Stimulated activated CD4-positive, alpha-beta T cell treated with anti-CD3 and anti-CD28 coated beads, Interleukin-12 subunit alpha, Interleukin-12 subunit beta, amount 100 ng/mL, for 24 hours (primary cell): ENCODE measurements around the gene PRKACB.
"Not testable (repeated sequence)": the region's sequence is repeated elsewhere in the genome, so short reads cannot be mapped to it uniquely, and the experiment has no call there.

ENCODE experiments used
- DNase-seq, 2 experiments: peaks; one replicate each; pipeline ENCODE4 v3.0.0-alpha.2; 2020; ENCODE audit warnings: low read depth in 2 of 2

The PRKACB gene

DNA sequence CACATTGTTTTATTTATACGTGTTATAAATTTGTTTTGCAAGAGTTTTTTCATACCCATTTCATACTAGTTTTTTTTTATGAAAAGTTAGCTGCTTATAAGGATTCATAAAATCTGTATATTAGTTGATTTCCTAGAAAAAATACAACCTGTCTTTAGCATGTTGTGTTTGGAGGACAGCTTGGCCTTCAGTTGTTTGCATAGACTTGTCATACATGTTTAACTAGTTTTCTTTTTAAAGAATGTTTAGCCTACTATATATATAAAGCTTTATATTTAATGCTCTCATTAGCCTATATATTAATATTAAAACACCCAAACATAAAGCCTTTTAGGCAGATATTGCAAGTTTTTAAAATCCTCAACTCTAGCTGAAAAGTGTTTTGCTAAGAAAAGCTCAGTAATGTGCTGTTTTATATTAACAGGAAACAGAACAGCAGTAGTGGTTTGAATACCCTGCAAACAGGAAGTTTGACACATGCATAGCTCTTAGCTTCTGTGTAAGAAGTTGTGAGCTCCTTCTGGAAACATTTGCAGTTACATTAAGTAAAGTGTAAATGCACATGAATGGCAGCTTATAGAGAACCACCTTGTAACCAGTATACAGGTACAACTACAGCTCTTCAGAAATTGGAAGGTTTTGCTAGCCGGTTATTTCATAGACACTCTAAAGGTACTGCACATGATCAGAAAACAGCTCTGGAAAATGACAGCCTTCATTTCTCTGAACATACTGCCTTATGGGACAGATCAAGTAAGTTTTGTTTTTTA, at the start of gene PRKACB:
Gene PRKACB (plus strand): TSS at position 476 of the 770 bp plus-strand sequence. CDS start 91 bp downstream, at position 567.
- DNase-seq: no peak

DNA sequence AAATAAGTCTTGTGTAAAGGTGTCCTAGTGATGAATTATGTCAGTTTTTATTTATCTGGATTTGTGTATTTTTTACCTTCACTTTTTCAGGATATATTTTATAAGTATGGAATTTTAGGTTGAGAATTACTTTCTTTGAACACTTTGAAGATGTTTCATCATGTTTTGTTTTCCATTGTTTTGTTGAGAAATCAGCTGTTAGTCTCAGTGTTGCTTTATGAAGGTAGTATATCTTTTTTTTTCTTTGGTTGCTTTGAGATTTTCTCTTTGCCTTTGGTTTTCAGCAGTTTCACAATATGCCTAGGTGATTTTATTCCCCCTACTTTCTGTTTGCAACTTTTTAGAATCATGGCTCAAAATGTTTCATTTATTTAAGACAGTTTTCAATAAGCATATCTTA, 48.8 kb upstream of the PRKACB start:
- no peak for DNase-seq

DNA sequence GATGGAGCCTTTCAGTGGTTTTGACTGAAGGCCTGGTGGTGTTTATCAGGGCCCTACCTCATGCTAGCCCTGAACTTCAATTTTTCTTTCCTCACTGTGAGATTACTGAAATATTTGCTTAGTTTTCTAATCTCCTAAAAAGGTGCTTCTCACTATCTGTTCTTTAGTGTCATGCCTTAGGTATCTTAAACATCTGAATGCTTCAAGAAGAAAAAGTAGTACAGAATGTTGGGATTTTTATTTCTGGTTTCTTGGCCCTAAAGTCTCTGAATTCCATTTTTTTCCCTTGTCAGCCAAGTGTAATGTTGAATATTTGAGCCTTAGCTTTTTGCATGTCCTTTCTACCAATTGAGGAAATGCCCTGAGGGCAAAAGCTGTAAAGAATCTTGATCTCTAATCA, 47.9 kb upstream of the PRKACB start:
- no peak for DNase-seq

- DNase-seq: no peak
Measured at GRCh38 chr1:84101204-84101603, 42.9 kb upstream of the PRKACB start.

GRCh38 chr1:84103197-84103992, 40.7 kb upstream of the PRKACB start:
- DNase-seq: no peak

DNA sequence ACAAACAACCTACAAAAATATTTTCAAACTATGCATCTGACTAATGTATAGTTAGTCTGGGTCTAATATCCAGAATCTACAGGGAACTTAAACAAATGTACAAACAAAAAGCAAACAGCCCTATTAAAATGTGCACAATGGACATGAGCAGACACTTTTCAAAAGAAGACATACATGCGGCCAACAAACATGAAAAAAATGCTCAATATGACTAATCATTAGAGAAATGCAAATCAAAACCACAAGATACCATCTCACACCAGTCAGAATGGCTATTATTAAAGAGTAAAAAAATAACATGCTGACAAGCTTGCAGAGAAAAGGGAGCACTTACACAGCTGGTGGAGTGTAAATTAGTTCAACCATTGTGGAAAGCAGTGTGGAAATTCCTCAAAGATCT, 36.5 kb upstream of the PRKACB start:
- not testable (repeated sequence) for DNase-seq

GRCh38 chr1:84107955-84108354, 36.1 kb upstream of the PRKACB start:
- DNase-seq: no peak

DNA sequence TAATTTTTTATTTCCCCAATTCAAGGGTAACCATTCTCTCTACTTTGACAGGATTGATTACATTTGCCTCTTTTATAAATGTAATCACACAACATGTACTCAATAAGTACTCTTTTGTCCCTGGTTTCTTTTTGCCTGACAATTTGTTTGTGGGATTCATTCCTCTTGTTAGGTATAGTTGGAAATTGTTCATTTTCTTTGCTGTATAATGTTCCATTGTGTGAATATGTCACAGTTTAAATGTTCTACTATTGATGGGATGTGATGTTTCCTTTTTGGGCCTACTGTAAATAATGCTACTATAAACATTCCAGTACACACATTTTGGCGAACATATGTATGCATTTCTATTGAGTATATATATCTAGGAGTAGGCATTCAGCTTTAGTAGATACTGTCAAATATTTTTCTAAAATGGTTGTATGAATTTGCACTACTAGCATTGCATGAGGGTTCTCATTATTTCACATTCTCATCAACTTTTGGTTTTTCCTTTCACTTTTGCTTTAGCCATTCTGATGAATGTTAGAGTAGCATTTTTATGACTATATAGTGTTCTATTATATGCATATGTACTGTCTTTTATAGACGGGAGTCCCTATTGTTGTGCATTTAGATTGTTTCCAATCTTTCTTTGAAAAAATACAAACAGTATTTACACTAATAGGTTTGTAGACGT, 35.0 kb upstream of the PRKACB start:
- no peak for DNase-seq

DNA sequence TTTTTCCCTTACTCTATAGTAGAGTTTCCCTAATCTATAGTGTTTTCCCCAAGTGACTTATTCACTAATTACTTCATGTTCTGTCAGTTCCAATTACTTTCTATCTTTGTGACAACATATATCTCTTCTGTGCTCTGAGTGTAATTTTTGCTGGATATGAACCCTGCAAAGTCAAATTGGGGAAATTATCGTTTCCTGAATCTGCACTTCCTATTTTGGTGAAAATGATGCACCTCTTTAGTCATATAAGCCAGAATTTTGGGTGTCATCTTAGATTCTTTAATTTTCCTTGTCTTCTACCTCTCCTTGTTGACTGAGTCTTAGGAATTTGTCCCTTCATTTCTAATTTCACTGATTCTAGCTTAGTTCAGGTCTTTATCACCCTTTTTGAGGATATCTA, 33.4 kb upstream of the PRKACB start:
- DNase-seq: no peak

- no peak for DNase-seq
Measured at GRCh38 chr1:84116558-84116957, 27.5 kb upstream of the PRKACB start.

- DNase-seq: no peak
Measured at GRCh38 chr1:84117868-84118267, 26.2 kb upstream of the PRKACB start.

- no peak for DNase-seq
Measured at GRCh38 chr1:84121360-84121759, 22.7 kb upstream of the PRKACB start.

- peak in 1 of 2 experiments; percentile 43 for DNase-seq
Measured at GRCh38 chr1:84122780-84123382, 21.2 kb upstream of the PRKACB start.

DNA sequence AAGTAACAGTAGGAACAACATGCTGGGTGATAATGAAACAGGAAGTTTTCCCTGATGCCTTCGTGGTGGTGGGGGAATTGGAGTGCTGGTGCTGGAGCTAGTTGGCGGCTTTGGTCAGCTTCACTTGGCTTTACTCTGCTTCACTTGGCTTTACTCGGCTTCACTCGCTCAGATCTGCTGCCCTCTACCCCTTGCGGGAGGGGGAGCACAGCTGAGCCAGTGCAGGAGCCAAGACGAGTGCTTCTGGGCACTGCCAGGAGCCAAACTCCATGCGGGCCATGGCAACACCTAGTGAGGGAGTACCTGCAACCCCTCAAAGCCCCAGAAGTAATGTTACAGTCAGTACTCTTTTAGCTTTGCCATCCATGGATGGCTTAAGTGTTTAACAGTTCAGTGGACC, 10.6 kb upstream of the PRKACB start:
- no peak for DNase-seq

DNA sequence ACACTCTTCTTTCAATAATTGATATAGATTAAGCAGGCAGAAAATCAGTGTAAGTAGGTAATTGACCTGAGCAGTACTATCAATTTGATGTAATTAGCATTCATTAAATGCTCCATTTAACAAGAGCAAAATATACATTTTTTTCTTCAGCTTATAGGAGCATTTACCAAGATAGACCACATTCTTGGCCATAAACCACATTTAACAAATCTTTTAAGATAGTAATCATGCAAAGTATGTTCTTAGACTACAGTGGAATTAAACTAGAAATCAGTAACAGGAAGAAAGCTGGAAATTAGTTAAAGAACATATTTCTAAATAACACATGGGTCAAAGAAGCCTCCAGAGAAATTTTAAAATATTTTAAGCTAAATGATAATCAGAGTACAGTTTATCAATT, 8.7 kb upstream of the PRKACB start:
- DNase-seq: no peak

DNA sequence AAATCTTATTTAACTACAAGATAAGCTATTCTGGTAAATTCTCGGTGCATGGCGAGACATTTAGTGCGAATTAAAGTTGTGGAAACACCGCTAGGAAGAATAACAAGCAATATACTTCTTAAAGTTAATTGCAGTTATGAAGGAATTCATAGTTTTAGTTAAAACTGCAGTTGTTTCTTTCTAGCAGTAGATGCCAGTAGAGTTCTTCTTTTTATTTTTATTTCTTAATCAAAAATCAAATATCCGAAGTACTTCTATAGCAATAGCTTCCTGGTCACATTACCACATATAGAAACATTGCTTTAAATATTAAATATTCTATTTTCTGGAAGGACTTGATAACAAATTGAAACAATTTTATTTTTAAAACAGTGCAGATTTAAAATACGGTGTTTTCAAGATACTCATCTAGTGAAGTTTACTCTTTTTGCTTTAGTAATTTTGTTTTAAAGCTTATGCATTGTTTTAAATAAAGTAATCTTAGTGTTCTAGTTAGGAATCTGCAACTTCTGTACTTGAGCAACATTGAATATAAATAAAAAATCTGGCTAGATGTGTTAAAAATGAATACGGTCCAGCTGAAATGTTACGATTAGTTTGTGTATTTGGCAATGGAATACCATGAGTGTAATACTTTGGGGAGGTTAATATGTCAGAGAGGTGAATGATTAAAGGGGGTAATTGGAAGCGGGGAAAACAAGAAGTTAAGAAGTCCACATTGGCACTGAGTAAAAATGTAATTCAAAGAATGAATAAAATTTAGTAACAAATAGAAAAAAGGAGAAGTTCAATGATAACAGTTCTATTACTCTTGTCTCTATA, 2.7 kb upstream of the PRKACB start:
- no peak for DNase-seq

- DNase-seq: no peak
Measured at GRCh38 chr1:84145068-84145467, 997 bp downstream of the PRKACB start.

GRCh38 chr1:84146411-84147032, 2.5 kb downstream of the PRKACB start:
- DNase-seq: no peak

DNA sequence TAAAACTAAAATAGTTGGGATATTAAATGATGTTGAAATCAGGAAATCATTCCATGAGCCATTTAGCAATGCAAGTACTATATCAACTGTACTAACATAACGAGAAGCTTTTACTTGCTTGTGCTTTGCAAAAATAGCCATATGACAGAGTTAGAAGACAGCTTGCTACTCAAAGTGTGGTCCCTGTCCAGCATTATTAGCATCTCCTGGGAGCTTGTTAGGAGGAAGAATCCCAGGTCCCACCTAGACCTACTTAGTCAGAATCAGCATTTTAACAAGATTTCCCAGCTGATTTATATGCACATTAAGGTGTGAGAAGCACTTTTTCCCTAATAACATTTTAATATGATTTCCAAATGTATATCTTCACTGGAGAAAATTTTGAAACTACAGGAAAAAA, 4.7 kb downstream of the PRKACB start:
- no peak for DNase-seq

GRCh38 chr1:84152649-84153056, 8.6 kb downstream of the PRKACB start:
- DNase-seq: no peak

- no peak for DNase-seq
Measured at GRCh38 chr1:84155517-84155916, 11.4 kb downstream of the PRKACB start.
